HG02840 (cell line): ENCODE results near the gene HEPACAM.
"Not testable (repeated sequence)": the region's sequence is repeated elsewhere in the genome, so short reads cannot be mapped to it uniquely, and the experiment has no call there.

Experiments used
- ATAC-seq: cut with Tn5 transposase; IDR thresholded peaks from one replicate; pipeline ENCODE4 v1.9.1; 2021; ENCODE audit warnings: mild to moderate bottlenecking, moderate library complexity, moderate number of reproducible peaks; ENCODE audit not compliant: unreplicated experiment, low FRiP score

HEPACAM gene

GRCh38 chr11:124935548-124936514 lies at the start of gene HEPACAM:
Gene HEPACAM, minus strand, starts transcription at chr11:124936047. Its CDS starts 41 bp downstream, at chr11:124936006.
- no peak for ATAC-seq

- ATAC-seq: no peak
Observed at GRCh38 chr11:124984512-124984854, 48.6 kb upstream of the HEPACAM start.

GRCh38 chr11:124983674-124984511 lies 48.0 kb upstream of the HEPACAM start:
- no peak for ATAC-seq

GRCh38 chr11:124982043-124982442 lies 46.2 kb upstream of the HEPACAM start:
- ATAC-seq: no peak

GRCh38 chr11:124978316-124978715 lies 42.5 kb upstream of the HEPACAM start:
- ATAC-seq: no peak

- no peak for ATAC-seq
Observed at GRCh38 chr11:124977006-124977405, 41.2 kb upstream of the HEPACAM start.

- no peak for ATAC-seq
Observed at GRCh38 chr11:124976531-124976930, 40.7 kb upstream of the HEPACAM start.

GRCh38 chr11:124971810-124972209 lies 36.0 kb upstream of the HEPACAM start:
- ATAC-seq: no peak

- no peak for ATAC-seq
Observed at GRCh38 chr11:124970925-124971324, 35.1 kb upstream of the HEPACAM start.

- not testable (repeated sequence) for ATAC-seq
Observed at GRCh38 chr11:124968197-124968596, 32.4 kb upstream of the HEPACAM start.

- ATAC-seq: peak; percentile 84
Observed at GRCh38 chr11:124961972-124962609, 26.2 kb upstream of the HEPACAM start.

GRCh38 chr11:124955035-124955434 lies 19.2 kb upstream of the HEPACAM start:
- ATAC-seq: no peak

GRCh38 chr11:124954590-124954955 lies 18.7 kb upstream of the HEPACAM start:
- ATAC-seq: no peak

- peak; percentile 100 for ATAC-seq
Observed at GRCh38 chr11:124953753-124954589, 18.1 kb upstream of the HEPACAM start, which contains the start of gene CCDC15. Gene CCDC15, plus strand, starts transcription at chr11:124954202. Its CDS starts 531 bp downstream, at chr11:124954733.

GRCh38 chr11:124951341-124951740 lies 15.5 kb upstream of the HEPACAM start:
- ATAC-seq: no peak

GRCh38 chr11:124950601-124951330 lies 14.9 kb upstream of the HEPACAM start:
- ATAC-seq: no peak

- no peak for ATAC-seq
Observed at GRCh38 chr11:124946735-124947141, 10.9 kb upstream of the HEPACAM start.

- no peak for ATAC-seq
Observed at GRCh38 chr11:124945826-124946225, 10.0 kb upstream of the HEPACAM start.

GRCh38 chr11:124944565-124944964 lies 8.7 kb upstream of the HEPACAM start:
- no peak for ATAC-seq
